ENCODE data around the gene WDR59. TPM values are rescaled to one million over a fixed set of nuclear protein-coding genes. Genes with fewer than 3 reads are reported as not detected.

Gene WDR59
- total and polyA plus RNA-seq, 2 donors (not counting 3 experiments of a cell fraction or from before 2014, with no cell fraction given) = 51.1 to 60.0 TPM

GRCh38 chr16:74829637-74830036 is 155.3 kb downstream of the WDR59 start:
- no peaks in the 10 kb centered on the region for H4K20me1 ChIP-seq (replicated peaks; ENCODE audit: control insufficient read depth, extremely low read depth, insufficient read depth, low read length)
- no peaks in the 10 kb centered on the region for H3K79me2 ChIP-seq (ENCODE audit: control insufficient read depth, insufficient read depth, low read length)
- H3K4me3 ChIP-seq (replicated peaks in 1 of 3; ENCODE audit: insufficient read depth in 1 of 3, low read depth in 1 of 3, low read length in 3 of 3) = no peak overlapping the region
- no peak overlapping the region for H3K9ac ChIP-seq (replicated peaks; ENCODE audit: extremely low read depth, insufficient read depth, low read length)
- POLR2A ChIA-PET = no interaction called here
- H3K36me3 ChIP-seq (ENCODE audit: control insufficient read depth in 2 of 2, extremely low read depth in 1 of 2, insufficient read depth in 2 of 2, low read length in 2 of 2) = no peaks in the 10 kb centered on the region
- no TSS peak for BruUV-seq (replicated peaks)
- no peak overlapping the region for H3K4me2 ChIP-seq (ENCODE audit: insufficient read depth, low read length)
- no peak for FAIRE-seq
- no peaks in the 10 kb centered on the region for H3K4me1 ChIP-seq (ENCODE audit: control insufficient read depth, extremely low read depth, insufficient read depth, low read length)
- CTCF ChIA-PET = interaction anchor here (1.6 to 2.8 kb wide), 3 partner anchors 10 to 33 kb away, joined by 6 to 11 read pairs (median 7); no protein-coding TSS in a partner anchor
- no peaks in the 10 kb centered on the region for H3K9me1 ChIP-seq (replicated peaks; ENCODE audit: control insufficient read depth, extremely low read depth, insufficient read depth, low read length)
- no peak overlapping the region for H2AFZ ChIP-seq (ENCODE audit: low read depth, low read length)
- TF ChIP-seq CTCF (IDR thresholded peaks at IDR 0.05; ENCODE audit: extremely low read depth in 1 of 2, insufficient read depth in 1 of 2, low read depth in 1 of 2, low read length in 2 of 2) (no peak), MYC (IDR thresholded peaks at IDR 0.05; ENCODE audit: low read depth, low read length) (no peak), POLR2AphosphoS5 (IDR thresholded peaks at IDR 0.05; ENCODE audit: insufficient read depth, low read depth, low read length) (no peak), JUN (IDR thresholded peaks at IDR 0.05; ENCODE audit: borderline replicate concordance, insufficient read depth, insufficient read length, low read depth) (no peak), POLR2A (IDR thresholded peaks at IDR 0.05; ENCODE audit: low read depth, low read length) (no peak), EZH2 (IDR thresholded peaks at IDR 0.05; ENCODE audit: borderline replicate concordance, low read depth, low read length, severe bottlenecking) (no peak), GATA2 (IDR thresholded peaks at IDR 0.05; ENCODE audit: insufficient read depth, insufficient read length, low read depth, low read length) (no peak), FOS (IDR thresholded peaks at IDR 0.05; ENCODE audit: borderline replicate concordance, insufficient read depth, low read length) (no peak), MAX (IDR thresholded peaks at IDR 0.05; ENCODE audit: insufficient read depth, insufficient read length) (no peak)
- intact Hi-C loops (cut with micrococcal nuclease) (no loop called here), dilution Hi-C loops (cut with MboI; ENCODE audit: extremely low pct_ligation_motif_present, low sequenced_read_pairs) (no loop called here)
- H3K27ac ChIP-seq (ENCODE audit: insufficient read depth, low read depth, low read length) = no peak overlapping the region
- H3K27me3 ChIP-seq (ENCODE audit: control insufficient read depth in 2 of 2, insufficient read depth in 2 of 2, low read length in 2 of 2) = peaks cover 7 to 11% of the 10 kb centered on the region in 2 experiments
- no peak for DNase-seq (ENCODE audit: low read depth, low spot score)
- no peaks in the 10 kb centered on the region for H3K9me3 ChIP-seq (replicated peaks; ENCODE audit: control insufficient read depth, insufficient read depth, low read length)
